ENCODE measurements around the gene KRT32. TPM values are rescaled to one million over a fixed set of nuclear protein-coding genes. Genes with fewer than 3 reads are reported as not detected.

The KRT32 gene
- polyA plus RNA-seq, 1 donor (not counting 4 experiments of a cell fraction or from before 2014, with no cell fraction given): not detected

GRCh38 chr17:41420134-41420533 is 47.1 kb downstream of the KRT32 start:
- Histone ChIP-seq H3K36me3 (ENCODE audit: control insufficient read depth in 2 of 2, extremely low read depth in 1 of 2, insufficient read depth in 2 of 2, low read length in 2 of 2) (no peaks in the 10 kb centered on the region), H3K4me2 (ENCODE audit: control insufficient read depth, extremely low read depth, insufficient read depth, low read depth, low read length) (peak overlapping the region; percentile 46), H3K9ac (ENCODE audit: control insufficient read depth, extremely low read depth, insufficient read depth, low read length) (peak overlapping the region; percentile 58), H4K20me1 (ENCODE audit: control insufficient read depth, extremely low read depth, insufficient read depth, low read length) (no peaks in the 10 kb centered on the region), H3K27me3 (ENCODE audit: control insufficient read depth, extremely low read depth, insufficient read depth, low read length) (no peaks in the 10 kb centered on the region), H2AFZ (ENCODE audit: control insufficient read depth, low read length) (no peak overlapping the region), H3K4me3 (ENCODE audit: control insufficient read depth in 2 of 3, extremely low read depth in 1 of 3, insufficient read depth in 2 of 3, low read depth in 1 of 3, low read length in 3 of 3) (no peak overlapping the region), H3K27ac (ENCODE audit: control insufficient read depth, insufficient read depth, low read length) (peak overlapping the region; percentile 88), H3K4me1 (ENCODE audit: control insufficient read depth, extremely low read depth, insufficient read depth, low read length) (peaks cover 48% of the 10 kb centered on the region), H3K79me2 (ENCODE audit: control insufficient read depth, insufficient read depth, low read length) (no peaks in the 10 kb centered on the region), H3K9me1 (ENCODE audit: control insufficient read depth, extremely low read depth, insufficient read depth, low read length) (peaks cover 2% of the 10 kb centered on the region), H3K9me3 (ENCODE audit: control insufficient read depth, low read depth, low read length) (no peaks in the 10 kb centered on the region)
- FAIRE-seq (peak; percentile 98), DNase-seq (ENCODE audit: low read depth, low spot score) (no peak)
- no peak for TF ChIP-seq EZH2 (IDR thresholded peaks at IDR 0.05; ENCODE audit: low read length)
- TF ChIP-seq CTCF (optimal IDR thresholded peaks at IDR 0.05 in 1 of 3, IDR thresholded peaks at IDR 0.05 in 1 of 3, conservative IDR thresholded peaks at IDR 0.05 in 1 of 3; ENCODE audit: extremely low read depth in 1 of 3, insufficient read depth in 2 of 3, low read length in 3 of 3): no peak
- dilution Hi-C loops (cut with MboI; ENCODE audit: extremely low pct_ligation_motif_present, low sequenced_read_pairs): no loop called here

- H3K9me3 ChIP-seq (ENCODE audit: control insufficient read depth, low read depth, low read length): no peaks in the 10 kb centered on the region
- no peaks in the 10 kb centered on the region for H3K79me2 ChIP-seq (ENCODE audit: control insufficient read depth, insufficient read depth, low read length)
- H3K36me3 ChIP-seq (ENCODE audit: control insufficient read depth in 2 of 2, extremely low read depth in 1 of 2, insufficient read depth in 2 of 2, low read length in 2 of 2): no peaks in the 10 kb centered on the region
- peaks cover 2% of the 10 kb centered on the region for H3K9me1 ChIP-seq (ENCODE audit: control insufficient read depth, extremely low read depth, insufficient read depth, low read length)
- H3K4me2 ChIP-seq (ENCODE audit: control insufficient read depth, extremely low read depth, insufficient read depth, low read depth, low read length): peak overlapping the region; percentile 46
- peak overlapping the region in 1 of 3 experiments; percentile 7 for H3K4me3 ChIP-seq (ENCODE audit: control insufficient read depth in 2 of 3, extremely low read depth in 1 of 3, insufficient read depth in 2 of 3, low read depth in 1 of 3, low read length in 3 of 3)
- no peak for TF ChIP-seq EZH2 (IDR thresholded peaks at IDR 0.05; ENCODE audit: low read length)
- no peaks in the 10 kb centered on the region for H3K27me3 ChIP-seq (ENCODE audit: control insufficient read depth, extremely low read depth, insufficient read depth, low read length)
- H2AFZ ChIP-seq (ENCODE audit: control insufficient read depth, low read length): no peak overlapping the region
- H3K27ac ChIP-seq (ENCODE audit: control insufficient read depth, insufficient read depth, low read length): peak overlapping the region; percentile 88
- DNase-seq (ENCODE audit: low read depth, low spot score): no peak
- no peak for FAIRE-seq
- no peaks in the 10 kb centered on the region for H4K20me1 ChIP-seq (ENCODE audit: control insufficient read depth, extremely low read depth, insufficient read depth, low read length)
- dilution Hi-C loops (cut with MboI; ENCODE audit: extremely low pct_ligation_motif_present, low sequenced_read_pairs): no loop called here
- peaks cover 48% of the 10 kb centered on the region for H3K4me1 ChIP-seq (ENCODE audit: control insufficient read depth, extremely low read depth, insufficient read depth, low read length)
- peak overlapping the region; percentile 52 for H3K9ac ChIP-seq (ENCODE audit: control insufficient read depth, extremely low read depth, insufficient read depth, low read length)
Observed at GRCh38 chr17:41419716-41420115, 47.5 kb downstream of the KRT32 start.

Data from keratinocyte (primary cell).